ENCODE data around the gene CBX2.
"Not testable (repeated sequence)": the region's sequence is repeated elsewhere in the genome, so short reads cannot be mapped to it uniquely, and the experiment has no call there.

Gene CBX2

DNA sequence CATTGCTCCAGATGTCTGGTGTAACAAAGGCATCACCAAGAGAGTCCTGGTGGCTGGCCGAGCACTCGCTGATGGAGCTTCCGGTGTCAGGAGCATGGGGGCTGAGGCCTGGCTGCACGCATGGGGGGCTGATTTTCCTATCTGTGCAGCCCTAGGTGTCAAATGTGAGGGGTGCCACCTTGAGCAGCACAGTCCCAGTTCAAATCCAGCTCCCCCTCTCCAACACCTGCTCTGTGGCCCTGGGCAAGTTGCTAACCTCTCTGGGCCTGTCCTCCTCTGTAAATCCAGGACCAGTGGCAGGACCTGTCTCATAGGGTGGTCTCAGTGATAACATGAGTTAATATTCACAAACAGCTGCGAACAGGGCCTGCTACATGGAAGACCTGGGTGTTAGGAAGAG is 34.3 kb upstream of the CBX2 start:
- DNase-seq, result no peak

GRCh38 chr17:79745641-79746105 is 32.3 kb upstream of the CBX2 start:
- DNase-seq, result no peak

DNA sequence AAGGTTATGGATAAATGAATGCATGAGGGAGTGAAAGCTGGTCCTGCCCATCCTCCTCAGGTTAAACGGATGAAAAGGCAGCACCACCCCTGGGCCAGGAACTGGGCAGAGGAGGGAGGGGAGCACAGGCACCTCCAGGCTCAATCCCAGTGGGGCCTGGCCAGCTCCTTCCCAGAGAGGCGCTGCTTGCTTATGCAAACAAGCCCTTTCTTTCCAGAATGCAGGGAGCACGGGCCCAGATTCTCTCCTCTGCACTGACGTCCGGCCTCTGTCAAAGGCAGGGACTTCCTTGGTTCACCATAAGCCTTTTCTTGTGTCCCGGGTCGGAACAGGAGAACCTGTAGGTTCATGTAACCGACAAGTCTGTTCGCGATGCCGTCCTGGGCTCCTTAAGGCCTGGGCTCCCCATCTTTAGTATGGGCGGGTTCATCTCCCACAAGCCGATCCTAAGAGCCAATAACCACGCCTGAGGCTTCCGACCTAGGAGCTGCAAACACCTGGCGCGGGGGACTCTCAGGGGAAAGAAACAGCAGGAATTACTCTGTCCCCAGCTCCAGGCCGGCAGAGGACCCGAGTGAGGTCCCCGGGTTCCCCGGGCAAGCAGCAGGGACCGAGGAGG is 30.9 kb upstream of the CBX2 start:
- no peak for DNase-seq

- no peak for DNase-seq
Observed at GRCh38 chr17:79747508-79748294, 30.2 kb upstream of the CBX2 start.

DNA sequence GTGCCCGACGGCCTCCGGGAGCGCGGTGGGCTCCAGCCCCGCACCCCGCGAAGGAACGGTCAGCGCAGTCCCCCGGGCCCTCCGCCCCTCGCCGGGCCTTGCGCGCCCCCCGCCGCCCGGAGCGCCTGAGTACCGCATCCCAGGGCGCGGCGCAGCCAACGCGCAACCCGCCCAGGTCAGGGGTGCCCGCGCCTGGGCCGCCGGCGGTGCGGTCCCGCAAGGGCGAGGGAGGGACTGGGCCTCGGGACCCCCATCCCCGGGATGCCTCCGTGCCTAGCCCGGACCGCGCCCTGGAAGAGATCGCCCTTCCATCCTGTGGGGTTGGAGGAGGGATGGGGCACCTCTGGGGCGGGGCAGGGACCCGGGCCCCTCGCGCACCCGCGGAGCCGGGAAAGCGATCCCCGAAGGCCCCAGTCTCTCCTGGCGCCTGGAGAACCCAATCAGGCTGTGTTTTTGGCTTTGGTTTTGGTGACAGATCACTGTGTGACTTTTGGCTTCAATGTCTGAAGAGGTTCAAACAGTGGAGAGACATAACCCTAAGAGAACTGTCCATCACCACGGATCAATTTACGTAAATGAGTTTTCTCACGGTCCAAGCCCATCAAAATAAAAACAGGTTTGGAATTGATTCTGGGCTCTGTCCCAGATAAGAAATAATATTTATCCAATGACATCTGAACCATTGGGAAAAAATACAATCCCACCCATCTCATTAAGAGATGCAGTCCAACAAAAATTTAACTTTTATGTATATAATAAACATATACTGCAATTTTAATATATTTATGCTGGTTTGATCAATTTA is 29.5 kb upstream of the CBX2 start:
- no peak for DNase-seq

GRCh38 chr17:79749156-79749815 is 28.7 kb upstream of the CBX2 start:
- DNase-seq, result no peak

DNA sequence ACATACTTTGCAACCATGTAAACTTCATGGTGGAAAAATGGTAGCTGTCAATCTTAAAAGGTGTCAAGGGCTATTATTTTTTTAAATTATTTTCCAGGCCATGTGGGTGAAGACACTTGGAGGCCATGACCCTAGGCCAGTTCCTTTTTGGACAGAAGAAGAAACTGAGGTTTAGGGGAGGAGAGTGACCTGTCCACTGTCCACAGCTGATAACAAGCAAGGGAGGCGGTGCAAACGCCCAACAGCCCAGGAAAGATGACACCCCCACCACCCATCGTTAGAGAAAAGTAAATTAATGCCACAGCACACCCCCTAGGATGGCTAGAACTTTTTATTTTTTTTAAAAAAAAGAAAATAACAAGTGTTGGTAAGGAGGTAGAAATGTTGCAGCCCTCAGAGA is 28.0 kb upstream of the CBX2 start:
- DNase-seq, result no peak

DNA sequence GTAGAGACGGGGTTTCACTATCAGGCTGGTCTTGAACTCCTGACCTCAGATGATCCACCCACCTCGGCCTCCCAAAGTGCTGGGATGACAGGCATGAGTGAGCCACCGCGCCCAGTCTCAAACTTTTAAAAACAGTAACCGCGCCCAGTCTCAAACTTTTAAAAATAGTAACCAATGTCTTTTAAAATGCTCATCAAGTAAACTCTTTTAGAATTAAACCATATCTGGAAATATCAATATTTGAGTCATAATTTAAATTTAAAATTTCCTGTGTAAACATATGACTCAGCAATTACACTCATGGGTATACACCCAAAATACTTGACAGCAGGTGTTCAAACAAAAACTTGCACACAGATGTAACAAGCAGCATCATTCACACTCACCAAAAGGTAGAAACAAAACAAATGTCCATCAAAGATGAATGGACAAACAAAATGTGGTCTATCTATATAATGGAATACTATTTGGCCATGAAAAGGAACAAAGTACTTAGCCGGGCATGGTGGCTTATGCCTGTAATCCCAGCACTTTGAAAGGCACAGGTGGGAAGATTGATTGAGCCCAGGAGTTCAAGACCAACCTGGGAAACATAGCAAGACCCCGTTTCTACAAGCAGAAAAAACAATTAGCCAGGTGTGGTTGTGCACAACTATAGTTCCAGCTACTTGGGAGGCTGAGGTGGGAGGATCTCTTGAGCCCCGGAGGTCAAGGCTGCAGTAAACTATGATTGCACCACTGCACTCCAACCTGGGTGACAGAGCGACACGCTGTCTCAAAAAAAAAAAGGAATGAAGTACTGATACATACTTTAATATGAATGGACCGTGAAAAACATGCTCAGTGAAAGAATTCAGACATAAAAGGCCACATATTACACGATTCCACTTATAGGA is 27.1 kb upstream of the CBX2 start:
- DNase-seq, result no peak

DNA sequence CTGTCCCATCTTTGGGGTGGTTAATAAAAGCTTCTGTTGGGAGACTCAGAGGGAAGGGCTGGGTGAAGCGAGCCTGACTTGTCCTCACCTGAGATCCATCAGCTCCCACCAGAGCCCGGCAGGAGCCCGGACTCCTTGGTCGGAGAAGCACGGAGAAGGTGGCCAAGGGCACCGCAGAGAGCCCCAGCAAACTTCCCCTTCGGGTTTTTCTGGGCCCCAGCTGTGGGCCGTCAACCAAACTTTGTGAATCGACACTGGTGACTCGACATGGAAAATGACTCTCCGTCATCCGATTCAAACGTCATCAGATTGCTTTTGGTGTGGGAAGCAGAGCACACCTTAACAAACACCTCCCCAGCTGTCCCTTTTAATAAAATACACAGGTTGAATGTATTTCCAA is 25.8 kb upstream of the CBX2 start:
- no peak for DNase-seq

GRCh38 chr17:79754370-79754769 is 23.6 kb upstream of the CBX2 start:
- DNase-seq, result no peak

DNA sequence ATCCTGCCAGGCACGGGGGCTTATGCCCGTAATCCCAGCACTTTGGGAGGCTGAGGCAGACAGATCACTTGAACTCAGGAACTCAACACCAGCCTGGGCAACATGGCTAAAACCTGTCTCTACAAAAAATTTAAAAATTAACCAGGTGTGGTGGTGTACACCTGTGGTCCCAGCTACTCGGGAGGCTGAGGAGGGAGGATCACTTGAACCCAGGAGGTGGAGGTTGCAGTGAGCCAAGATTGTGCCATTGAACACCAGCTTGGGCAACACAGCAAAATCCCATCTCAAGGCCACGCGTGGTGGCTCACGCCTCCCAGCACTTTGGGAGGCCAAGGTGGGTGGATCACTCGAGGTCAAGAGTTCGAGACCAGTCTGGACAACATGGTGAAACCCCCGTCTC is 23.0 kb upstream of the CBX2 start:
- not testable (repeated sequence) for DNase-seq

DNA sequence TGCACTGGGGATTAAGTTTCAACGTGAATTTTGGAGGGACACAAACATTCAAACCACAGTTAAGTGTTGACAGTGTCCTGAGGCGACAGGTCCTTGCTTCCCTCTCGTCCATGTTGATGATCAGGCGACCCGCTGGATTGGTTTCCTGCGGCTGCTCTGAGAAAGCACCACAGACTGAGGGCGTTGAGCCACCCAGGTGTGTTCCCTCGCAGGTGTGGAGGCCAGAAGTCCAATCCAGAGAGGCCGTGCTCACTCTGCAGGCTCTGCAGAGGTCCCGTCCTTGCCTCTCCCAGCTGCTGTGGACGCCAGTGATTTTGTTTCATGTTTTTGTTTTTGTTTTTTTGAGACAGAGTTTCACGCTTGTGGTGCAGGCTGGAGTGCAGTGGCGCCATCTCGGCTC is 22.4 kb upstream of the CBX2 start:
- no peak for DNase-seq

GRCh38 chr17:79757140-79757745 is 20.7 kb upstream of the CBX2 start:
- no peak for DNase-seq

DNA sequence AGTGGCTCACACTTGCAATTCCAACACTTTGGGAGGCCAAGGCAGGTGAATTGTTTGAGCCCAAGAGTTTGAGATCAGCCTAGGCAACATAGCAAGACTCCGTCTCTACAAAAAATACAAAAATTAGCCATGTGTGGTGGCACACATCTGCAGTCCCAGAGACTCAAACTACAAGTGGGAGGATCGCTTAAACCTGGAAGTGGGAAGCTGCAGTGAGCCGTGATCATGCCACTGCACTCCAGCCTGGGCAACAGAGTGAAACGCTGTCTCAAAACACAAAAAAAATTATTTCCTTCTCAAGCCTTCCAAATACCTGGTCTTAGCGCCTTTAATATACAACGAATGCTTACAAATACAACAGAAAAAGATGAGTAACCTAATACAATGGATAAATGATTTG is 19.7 kb upstream of the CBX2 start:
- DNase-seq, result no peak

GRCh38 chr17:79760197-79760906 is 17.6 kb upstream of the CBX2 start:
- no peak for DNase-seq

DNA sequence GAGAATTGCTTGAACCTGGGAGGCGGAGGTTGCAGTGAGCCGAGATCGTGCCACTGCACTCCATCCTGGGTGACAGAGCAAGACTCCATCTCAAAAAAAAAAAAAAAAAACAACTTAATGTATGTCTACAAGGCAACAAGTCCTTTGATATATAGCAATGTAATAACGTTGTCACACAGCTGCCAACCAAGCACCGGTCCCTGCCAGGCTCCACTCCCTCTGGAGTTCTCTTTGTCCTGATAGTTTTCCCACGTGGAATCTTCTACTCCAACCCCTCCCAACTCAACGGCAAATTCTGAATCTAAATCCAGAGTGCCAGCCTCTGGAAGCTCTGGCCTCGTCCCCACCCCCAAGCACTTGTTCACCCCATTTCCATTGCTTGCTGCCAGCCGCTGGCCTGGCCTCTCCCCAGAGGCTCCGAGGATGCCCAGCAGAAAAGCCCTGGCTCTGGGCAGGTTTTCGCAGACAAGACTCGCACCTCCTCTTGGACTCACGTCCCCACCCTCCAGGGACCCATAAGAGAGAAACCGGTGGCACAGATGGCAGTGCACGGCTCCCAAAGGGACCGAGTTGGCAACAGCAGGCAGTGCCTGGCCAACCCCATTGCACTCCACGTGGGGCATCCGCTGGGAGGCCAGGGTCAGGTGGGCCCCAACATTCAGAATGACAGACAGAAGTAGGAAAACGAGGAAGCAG is 15.9 kb upstream of the CBX2 start:
- DNase-seq, result no peak

DNA sequence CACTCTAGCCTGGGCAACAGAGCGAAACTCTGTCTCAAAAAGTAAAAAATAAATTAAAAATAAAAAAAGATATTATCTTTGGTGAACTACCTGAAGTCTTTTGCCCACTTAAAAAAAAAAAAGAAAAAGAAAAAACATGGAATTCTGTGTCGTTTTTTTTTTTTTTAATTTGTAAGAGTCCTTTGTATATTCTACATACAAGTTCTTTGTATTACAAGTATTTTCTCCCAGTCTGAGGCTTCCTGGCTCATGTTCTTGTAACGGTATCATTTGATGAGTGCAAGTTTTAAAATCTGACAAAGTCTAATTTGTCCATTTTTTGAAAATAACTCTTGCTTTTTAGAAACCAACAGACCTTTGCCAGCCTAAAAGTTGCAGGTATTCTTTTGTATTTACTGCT is 12.2 kb upstream of the CBX2 start:
- no peak for DNase-seq

DNA sequence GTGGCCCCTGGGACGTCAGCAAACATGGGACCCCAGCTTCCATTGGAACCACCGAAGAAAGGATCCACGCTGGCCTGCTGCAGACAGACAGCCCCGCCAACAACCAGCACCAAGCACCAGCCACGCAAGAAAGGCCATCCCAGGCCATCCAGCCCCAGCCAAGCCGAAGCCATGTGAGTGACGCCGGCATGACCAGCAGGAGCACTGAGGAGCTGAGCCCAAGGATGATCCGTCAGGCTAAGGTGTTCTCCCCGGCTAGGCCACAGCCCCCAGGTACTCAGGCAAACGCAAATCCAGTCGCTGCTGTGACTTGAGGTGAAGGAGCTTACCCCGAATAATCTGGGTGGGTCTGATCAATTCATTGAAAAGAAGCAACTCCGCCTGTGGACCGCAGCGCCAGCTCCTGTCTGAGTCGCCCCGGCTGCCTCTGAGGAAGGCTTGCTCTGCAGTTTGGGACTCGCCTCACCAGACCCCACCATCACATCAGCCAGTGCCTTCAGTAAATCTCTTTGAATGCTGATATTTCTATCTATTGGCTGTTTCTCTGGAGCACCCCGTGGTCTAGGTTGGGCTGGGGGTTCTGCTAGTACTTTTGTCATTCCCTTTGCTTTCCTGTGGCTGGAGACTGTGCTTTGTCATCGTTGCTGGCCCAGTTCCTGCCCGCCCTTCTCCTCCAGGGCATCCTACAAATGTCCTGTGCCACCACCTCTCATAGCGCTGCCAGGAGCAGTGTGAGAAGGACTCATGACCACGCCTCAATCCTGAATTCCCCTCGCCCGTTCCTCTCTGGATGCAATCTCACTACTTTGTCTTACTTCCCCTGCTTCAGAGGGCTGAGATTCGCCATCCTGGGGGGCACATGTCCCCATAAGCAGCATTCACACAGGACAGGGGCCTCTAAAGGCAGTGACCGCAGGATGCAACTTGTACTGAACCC is 8.1 kb upstream of the CBX2 start:
- no peak for DNase-seq

DNA sequence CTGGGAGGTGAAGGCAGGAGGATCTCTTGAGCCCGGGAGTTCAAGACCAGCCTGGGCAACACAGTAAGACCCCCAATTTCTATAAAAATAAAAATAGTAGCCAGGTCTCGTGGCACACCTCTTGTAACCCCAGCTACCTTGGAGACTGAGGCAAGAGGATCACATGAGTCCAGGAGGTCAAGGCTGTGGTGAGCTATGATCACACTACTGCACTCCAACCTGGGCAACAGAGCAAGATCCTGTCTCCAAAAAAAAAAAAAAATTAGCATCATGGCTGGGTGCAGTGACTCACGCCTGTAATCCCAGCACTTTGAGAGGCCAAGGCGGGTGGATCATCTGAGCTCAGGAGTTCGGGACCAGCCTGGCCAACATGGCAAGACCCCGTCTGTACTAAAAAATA is 6.7 kb upstream of the CBX2 start:
- no peak for DNase-seq
